HL-60 (cell line): Measurements from ENCODE around the gene CD2.

ENCODE experiments used
- POLR2AphosphoS5 ChIP-seq: IDR thresholded peaks from 2 replicates; pipeline ENCODE4 v1.6.1; 2012; ENCODE audit warnings: low read depth
- TF ChIP-seq, protein P1 (sequence below): IDR thresholded peaks from one replicate; pipeline ENCODE4 v1.5.1; 2011; ENCODE audit warnings: low read length, control low read depth, inconsistent platforms; ENCODE audit not compliant: insufficient read depth

DNA sequence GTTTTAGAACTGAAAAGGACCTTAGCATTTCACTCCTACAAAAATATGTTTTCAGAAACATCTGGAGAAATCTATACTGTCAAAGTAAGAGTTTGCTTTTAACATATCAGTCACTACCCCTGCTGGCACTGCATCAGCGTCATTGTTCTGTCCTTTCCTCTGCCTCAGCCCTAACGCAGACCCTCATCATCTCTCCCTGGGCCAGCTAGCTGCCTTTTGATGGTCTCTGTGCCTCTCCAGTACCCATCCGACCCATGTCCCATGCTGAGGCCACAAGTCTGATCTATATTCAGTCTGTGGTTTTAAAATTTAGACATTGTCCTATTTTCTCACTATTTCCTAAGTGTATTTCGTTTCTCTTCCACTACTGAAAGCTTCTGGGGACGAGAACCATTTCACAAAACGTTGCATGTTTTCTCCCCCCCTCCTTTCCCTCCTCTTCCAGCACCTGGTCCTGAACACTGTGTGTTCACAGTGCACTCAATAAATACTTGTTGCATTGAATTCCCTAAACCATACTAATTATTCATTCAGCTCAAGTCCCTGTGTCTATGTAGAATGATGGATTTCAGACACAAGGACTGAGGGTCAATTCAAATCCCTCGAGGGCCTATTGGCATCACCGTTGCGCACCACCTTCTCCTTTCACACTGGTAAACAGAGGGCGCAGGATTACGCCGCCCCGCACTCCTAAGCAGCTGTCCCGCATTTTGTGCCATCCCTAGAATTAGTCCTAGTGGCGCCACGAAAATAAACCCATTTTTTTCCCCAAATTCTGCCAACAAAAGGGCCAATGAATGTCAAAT is 53.4 kb downstream of the CD2 start:
- TF ChIP-seq, protein P1, sequence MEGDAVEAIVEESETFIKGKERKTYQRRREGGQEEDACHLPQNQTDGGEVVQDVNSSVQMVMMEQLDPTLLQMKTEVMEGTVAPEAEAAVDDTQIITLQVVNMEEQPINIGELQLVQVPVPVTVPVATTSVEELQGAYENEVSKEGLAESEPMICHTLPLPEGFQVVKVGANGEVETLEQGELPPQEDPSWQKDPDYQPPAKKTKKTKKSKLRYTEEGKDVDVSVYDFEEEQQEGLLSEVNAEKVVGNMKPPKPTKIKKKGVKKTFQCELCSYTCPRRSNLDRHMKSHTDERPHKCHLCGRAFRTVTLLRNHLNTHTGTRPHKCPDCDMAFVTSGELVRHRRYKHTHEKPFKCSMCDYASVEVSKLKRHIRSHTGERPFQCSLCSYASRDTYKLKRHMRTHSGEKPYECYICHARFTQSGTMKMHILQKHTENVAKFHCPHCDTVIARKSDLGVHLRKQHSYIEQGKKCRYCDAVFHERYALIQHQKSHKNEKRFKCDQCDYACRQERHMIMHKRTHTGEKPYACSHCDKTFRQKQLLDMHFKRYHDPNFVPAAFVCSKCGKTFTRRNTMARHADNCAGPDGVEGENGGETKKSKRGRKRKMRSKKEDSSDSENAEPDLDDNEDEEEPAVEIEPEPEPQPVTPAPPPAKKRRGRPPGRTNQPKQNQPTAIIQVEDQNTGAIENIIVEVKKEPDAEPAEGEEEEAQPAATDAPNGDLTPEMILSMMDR = no peak
- TF ChIP-seq POLR2AphosphoS5 = no peak
